ENCODE data around the gene GRK4. TPM values are rescaled to one million over a fixed set of nuclear protein-coding genes. Genes with fewer than 3 reads are reported as not detected.
A peak's percentile ranks its signal among the peaks of the same experiment; 100 is the strongest.

The GRK4 gene
- total and polyA plus RNA-seq, 12 donors = 4.7 to 24.5 (median 10.3) TPM

- DNase-seq (no peak), ATAC-seq (no peak)
- WGBS, 2 donors = 90 to 91% methylated on average over 21 of the region's 21 CpGs
Observed at GRCh38 chr4:2942037-2942531, 21.3 kb upstream of the GRK4 start.

GRCh38 chr4:2942532-2943363 is 20.6 kb upstream of the GRK4 start:
- no peaks in the 10 kb centered on the region for H3K27me3 ChIP-seq
- no peak overlapping the region for H3K4me3 ChIP-seq
- DNase-seq (no peak), ATAC-seq (peak in 4 of 8 donors; percentile 4 to 17 (median 12))
- H3K36me3 ChIP-seq = peaks cover 8 to 100% (median 66%) of the 10 kb centered on the region in 9 donors
- peaks cover 0 to 2% (median 0%) of the 10 kb centered on the region in 9 donors for H3K4me1 ChIP-seq
- H3K27ac ChIP-seq = no peak overlapping the region
- intact Hi-C loops (cut with DNase I) = no loop called here
- WGBS, 2 donors = 88 to 89% methylated on average over 30 to 31 of the region's 31 CpGs
- TF ChIP-seq, protein P1, sequence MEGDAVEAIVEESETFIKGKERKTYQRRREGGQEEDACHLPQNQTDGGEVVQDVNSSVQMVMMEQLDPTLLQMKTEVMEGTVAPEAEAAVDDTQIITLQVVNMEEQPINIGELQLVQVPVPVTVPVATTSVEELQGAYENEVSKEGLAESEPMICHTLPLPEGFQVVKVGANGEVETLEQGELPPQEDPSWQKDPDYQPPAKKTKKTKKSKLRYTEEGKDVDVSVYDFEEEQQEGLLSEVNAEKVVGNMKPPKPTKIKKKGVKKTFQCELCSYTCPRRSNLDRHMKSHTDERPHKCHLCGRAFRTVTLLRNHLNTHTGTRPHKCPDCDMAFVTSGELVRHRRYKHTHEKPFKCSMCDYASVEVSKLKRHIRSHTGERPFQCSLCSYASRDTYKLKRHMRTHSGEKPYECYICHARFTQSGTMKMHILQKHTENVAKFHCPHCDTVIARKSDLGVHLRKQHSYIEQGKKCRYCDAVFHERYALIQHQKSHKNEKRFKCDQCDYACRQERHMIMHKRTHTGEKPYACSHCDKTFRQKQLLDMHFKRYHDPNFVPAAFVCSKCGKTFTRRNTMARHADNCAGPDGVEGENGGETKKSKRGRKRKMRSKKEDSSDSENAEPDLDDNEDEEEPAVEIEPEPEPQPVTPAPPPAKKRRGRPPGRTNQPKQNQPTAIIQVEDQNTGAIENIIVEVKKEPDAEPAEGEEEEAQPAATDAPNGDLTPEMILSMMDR (IDR thresholded peaks at IDR 0.05) = no peak
- no peaks in the 10 kb centered on the region for H3K9me3 ChIP-seq

More at GRCh38 chr4:2942037-2942531, 21.3 kb upstream of the GRK4 start:
- Histone ChIP-seq H3K4me1 (peaks cover 0 to 6% (median 2%) of the 10 kb centered on the region in 9 donors), H3K27ac (no peak overlapping the region), H3K4me3 (no peak overlapping the region), H3K36me3 (peaks cover 6 to 100% (median 59%) of the 10 kb centered on the region in 9 donors), H3K27me3 (no peaks in the 10 kb centered on the region), H3K9me3 (no peaks in the 10 kb centered on the region)
- TF ChIP-seq, protein P1 (IDR thresholded peaks at IDR 0.05) = no peak
- intact Hi-C loops (cut with DNase I) = no loop called here

GRCh38 chr4:2943364-2944090 is 19.8 kb upstream of the GRK4 start:
- ATAC-seq = no peak
- Histone ChIP-seq H3K27ac (no peak overlapping the region), H3K27me3 (no peaks in the 10 kb centered on the region), H3K4me1 (peaks cover 0 to 5% (median 0%) of the 10 kb centered on the region in 9 donors), H3K36me3 (peaks cover 8 to 100% (median 73%) of the 10 kb centered on the region in 9 donors), H3K9me3 (no peaks in the 10 kb centered on the region), H3K4me3 (no peak overlapping the region)
- TF ChIP-seq, protein P1 (IDR thresholded peaks at IDR 0.05) = no peak
- no peak for DNase-seq
- WGBS, 2 donors = 96% methylated on average over 20 of the region's 20 CpGs
- intact Hi-C loops (cut with DNase I) = no loop called here

DNA sequence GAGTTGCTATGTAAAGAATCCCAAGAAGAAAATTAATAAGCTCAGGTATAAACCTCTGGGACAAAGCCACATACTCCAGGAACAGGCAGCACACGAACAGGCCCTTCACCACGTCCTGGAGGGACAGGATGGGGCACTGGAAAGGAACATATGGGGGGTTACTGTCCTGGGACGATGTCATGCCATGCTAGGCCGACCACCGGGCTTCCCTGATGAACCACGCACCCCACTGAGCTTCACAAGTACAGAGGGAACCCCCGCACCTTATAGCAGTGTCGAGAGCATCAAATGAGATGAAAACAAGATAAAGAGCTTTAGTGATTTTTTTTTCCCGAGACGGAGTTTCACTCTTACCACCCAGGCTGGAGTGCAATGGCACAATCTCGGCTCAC is 19.3 kb upstream of the GRK4 start:
- H3K36me3 ChIP-seq = peaks cover 8 to 100% (median 74%) of the 10 kb centered on the region in 9 donors
- intact Hi-C loops (cut with DNase I) = no loop called here

More for the DNA sequence above, 19.3 kb upstream of the GRK4 start:
- Histone ChIP-seq H3K27ac (no peak overlapping the region), H3K4me3 (no peak overlapping the region), H3K27me3 (no peaks in the 10 kb centered on the region), H3K4me1 (peaks cover 0 to 5% (median 0%) of the 10 kb centered on the region in 9 donors), H3K9me3 (no peaks in the 10 kb centered on the region)
- DNase-seq (no peak), ATAC-seq (no peak)
- WGBS, 2 donors = 90 to 92% methylated on average over 11 of the region's 11 CpGs
- TF ChIP-seq, protein P1 (IDR thresholded peaks at IDR 0.05) = no peak

Measured in heart right ventricle (tissue), 16 donors.